ENCODE data around the gene KIAA1755.

KIAA1755 gene

GRCh38 chr20:38237381-38237780 is 23.2 kb downstream of the KIAA1755 start:
- no peak for DNase-seq (ENCODE audit: low spot score)

GRCh38 chr20:38231531-38232121 is 28.9 kb downstream of the KIAA1755 start:
- DNase-seq (ENCODE audit: low spot score) = no peak

DNA sequence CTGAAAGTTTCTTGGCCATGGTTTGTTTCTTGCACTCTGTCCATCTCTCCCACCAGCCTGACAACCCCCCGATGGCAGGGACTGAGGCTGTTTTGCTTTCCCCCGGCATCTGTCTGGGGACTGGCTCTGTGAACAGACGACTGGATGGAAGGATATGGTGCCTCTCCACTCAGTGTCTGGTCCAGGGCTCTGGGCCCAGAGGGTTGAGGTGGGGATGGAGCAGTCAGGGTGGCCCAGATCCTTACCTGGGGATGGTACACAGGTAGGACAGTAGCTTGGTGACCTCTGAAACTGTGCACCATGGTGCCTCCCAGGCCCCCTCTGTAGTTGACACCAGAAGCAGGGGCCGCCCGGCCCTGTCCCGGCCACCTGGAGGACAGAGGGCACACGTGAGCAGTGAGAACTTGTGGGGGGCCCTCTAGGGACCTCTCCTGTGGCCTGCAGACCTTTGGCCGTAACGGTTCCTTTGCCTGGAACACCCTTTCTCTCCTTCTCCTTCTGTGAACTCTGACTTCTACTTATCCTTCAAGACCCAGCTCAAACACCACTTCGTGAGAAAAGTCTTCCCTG is 29.5 kb downstream of the KIAA1755 start:
- DNase-seq (ENCODE audit: low spot score) = no peak

DNA sequence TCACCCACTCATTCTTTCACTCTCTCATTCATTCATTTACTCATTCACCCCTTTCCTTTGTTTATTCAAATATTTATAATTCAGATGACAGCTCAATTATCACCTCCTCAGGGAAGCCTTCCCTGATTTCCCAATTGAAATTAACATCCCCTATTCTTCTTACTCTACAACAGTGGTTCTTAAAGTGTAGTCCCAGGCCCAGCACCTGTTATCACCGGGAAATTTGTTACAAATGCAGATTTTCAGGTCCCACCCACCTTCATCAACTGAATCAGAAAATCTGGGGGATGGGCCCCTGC is 30.3 kb downstream of the KIAA1755 start:
- no peak for DNase-seq (ENCODE audit: low spot score)

- DNase-seq (ENCODE audit: low spot score) = no peak
Observed at GRCh38 chr20:38229376-38230252, 30.9 kb downstream of the KIAA1755 start.

- no peak for DNase-seq (ENCODE audit: low spot score)
Observed at GRCh38 chr20:38228436-38228835, 32.1 kb downstream of the KIAA1755 start.

- no peak for DNase-seq (ENCODE audit: low spot score)
Observed at GRCh38 chr20:38227420-38228360, 32.8 kb downstream of the KIAA1755 start.

- DNase-seq (ENCODE audit: low spot score) = no peak
Observed at GRCh38 chr20:38226553-38226952, 34.0 kb downstream of the KIAA1755 start.

DNA sequence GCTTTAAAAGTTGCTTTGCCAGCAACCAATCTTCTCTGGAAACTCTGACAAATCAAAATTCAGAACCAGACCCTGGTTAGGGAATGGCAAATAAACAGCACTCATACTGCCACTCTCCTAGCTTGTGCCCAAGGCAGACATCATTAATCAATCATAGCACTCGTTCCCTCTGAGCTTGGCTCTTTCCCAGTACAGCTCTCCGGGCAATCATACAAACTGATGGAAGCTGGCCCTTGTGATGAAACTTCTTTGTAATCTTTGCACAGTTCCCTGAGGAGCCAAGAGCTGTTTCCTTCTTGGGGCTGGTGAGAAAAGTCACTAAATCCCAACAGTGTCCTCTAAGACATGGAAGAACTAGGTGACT is 34.7 kb downstream of the KIAA1755 start:
- no peak for DNase-seq (ENCODE audit: low spot score)

DNA sequence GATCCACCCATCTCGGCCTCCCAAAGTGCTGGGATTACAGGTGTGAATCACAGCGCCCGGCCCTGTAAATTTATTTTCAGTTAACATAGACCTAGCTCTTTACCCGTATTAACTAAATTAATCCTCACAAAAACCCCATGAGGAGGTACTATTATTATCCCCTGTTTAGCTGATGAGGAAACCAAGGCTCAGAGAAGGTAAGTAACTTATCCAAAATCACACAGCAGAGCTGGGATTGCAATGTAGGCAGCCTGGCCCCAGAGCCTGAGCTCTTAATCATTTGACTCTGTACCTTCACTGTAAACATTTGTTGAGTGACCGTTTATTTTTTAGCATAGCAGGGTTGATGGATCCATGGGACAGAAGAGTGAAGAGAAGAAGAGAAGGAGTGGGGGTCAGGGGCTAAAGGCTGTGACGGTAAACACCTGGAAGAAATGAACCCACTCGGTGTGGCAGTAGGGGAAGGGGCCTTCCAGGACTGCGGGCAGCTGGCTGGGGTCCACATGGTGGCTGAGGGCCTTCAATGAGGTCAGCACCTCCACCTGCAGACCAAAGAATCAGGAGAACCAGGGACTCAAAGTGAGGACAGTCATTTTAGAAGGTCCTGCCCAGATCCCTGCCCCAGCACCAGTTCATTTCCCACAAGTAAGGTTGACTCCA is 35.2 kb downstream of the KIAA1755 start:
- DNase-seq (ENCODE audit: low spot score) = no peak

- no peak for DNase-seq (ENCODE audit: low spot score)
Observed at GRCh38 chr20:38224531-38224930, 36.0 kb downstream of the KIAA1755 start.

- no peak for DNase-seq (ENCODE audit: low spot score)
Observed at GRCh38 chr20:38223743-38224100, 36.8 kb downstream of the KIAA1755 start.

DNA sequence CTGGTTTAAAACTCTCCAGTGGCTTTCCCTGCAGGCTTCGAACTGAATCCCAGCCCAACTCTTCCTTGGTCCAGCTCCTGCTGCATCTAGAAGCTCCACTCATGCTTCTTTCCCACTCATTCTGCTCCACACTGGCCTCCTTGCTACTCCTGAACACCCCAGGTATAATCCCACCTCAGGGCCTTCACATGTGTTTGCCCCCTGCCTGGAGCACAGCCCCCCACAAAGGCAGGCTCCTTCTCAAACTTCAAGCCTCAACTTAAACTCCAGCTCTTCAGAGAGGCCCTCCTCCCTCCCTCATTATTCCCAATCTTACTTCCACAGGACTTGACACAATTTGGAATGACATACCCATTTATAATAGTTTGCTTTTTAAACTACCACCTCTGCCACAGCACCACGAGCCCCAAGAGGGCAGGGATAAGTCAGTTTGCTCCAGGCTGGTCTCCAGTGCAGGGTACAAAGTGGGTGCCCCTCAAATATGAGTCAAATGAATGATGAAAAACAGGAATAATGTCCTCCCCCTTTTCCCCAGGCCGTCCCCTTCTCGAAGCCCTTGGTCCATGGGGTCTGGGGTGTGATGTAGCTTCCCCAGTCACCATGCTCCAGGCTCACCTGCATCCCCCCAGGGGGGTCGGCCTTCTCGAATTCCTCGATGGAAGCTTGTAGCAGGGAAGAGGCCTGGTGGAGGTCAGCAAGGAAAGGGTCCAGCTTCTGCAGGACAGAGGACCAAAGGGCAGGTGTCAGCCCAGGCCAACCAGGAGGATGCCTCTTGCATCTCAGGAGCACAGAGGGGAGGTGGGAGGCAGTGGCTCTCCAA is 37.4 kb downstream of the KIAA1755 start:
- no peak for DNase-seq (ENCODE audit: low spot score)

DNA sequence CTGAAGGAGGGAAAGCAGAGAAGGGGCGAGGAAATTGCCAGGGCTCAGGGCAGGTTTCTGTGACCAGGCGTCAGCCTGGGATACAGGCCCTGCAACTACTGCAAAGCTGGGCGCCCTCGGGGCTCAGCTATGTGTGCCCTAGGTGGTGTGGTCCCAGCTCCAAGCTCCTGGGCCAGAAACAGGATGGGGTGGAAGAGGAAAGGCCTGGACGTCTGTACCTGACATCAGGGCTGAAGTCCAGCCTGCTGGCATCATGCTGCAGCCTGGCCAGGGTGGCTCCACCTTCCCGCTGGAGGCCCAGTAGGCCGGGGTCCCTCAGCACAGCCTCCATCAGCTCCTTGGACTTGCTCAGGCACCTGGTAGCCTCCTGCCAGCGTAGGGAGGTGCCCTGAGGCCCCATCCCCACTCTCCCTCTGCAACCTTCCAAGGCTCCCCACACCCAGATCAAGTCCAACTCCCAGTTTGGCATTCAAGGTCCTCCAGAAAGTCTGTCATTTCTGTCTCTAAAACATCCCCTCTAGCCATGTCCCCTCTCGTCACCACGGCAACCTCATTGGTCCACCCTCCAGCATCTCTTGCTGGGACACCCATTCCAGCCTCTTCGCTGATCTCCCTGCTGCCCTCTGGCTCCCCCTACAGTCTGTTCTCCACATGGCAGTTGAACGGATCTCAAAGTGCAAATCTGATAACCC is 38.2 kb downstream of the KIAA1755 start:
- no peak for DNase-seq (ENCODE audit: low spot score)

DNA sequence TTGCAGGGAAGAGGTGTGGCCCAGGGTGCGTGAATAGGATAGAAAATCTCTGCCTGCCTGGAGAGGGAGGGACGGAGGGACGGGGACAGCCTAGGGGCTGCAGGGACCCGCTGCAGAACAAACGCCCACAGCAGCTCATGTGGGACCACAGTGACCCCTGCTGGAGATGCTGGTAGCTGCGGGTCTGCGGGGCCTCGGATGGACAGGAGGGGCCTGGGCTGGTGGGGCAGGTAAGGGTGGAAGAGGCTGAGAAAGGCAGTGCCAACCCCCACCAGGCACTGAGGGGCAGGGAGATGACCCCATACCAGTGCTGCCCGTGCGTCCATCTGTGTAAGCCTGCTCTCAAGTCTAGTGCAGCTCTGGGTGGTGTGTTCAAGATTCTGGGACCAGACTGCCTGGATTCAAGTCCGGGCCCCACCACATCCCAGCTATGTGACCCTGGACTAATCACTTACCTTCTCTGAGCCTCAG is 39.4 kb downstream of the KIAA1755 start:
- DNase-seq (ENCODE audit: low spot score) = no peak

- DNase-seq (ENCODE audit: low spot score) = no peak
Observed at GRCh38 chr20:38220587-38221118, 39.9 kb downstream of the KIAA1755 start.

GRCh38 chr20:38219006-38219950 is 41.3 kb downstream of the KIAA1755 start:
- DNase-seq (ENCODE audit: low spot score) = no peak

DNA sequence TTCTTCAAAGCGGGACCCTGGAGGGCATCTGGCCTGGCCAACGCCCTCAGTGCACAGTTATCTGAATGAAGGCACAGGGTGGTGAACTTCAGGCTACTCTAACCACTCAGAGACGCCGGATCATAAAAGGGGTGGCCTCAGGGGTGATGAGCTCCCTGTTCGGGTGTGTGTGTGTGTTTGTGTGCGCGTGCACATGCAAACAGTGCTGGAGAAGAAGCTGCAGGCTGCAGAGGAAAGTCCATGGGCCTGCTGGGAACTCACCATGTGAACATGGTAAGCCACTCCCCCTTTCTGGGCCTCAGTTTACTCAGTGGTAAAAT is 42.0 kb downstream of the KIAA1755 start:
- no peak for DNase-seq (ENCODE audit: low spot score)

Data from pons (tissue), 1 donor.